ENCODE data around the gene ACTN1.

Gene ACTN1

DNA sequence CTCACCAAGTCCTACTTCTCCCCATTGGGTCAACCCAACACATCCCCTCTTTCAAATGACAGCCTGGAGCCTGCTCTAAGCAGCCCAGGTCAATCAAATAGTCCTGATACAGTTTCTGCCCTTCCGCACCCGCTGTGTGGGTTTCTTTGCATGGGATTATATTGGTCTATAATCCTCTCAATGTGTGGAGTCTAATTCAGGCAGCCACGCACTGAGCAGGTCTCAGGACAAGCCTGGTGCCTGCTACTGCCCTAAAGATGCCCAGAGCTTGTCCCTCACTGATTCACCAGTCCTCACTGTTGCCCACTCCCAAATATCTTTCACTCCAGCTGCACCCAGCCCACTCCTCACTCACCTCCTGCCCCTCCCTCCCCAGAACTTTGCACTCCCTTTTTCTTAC lies 16.4 kb downstream of the ACTN1 start:
- no peak overlapping the region for H3K27ac ChIP-seq

DNA sequence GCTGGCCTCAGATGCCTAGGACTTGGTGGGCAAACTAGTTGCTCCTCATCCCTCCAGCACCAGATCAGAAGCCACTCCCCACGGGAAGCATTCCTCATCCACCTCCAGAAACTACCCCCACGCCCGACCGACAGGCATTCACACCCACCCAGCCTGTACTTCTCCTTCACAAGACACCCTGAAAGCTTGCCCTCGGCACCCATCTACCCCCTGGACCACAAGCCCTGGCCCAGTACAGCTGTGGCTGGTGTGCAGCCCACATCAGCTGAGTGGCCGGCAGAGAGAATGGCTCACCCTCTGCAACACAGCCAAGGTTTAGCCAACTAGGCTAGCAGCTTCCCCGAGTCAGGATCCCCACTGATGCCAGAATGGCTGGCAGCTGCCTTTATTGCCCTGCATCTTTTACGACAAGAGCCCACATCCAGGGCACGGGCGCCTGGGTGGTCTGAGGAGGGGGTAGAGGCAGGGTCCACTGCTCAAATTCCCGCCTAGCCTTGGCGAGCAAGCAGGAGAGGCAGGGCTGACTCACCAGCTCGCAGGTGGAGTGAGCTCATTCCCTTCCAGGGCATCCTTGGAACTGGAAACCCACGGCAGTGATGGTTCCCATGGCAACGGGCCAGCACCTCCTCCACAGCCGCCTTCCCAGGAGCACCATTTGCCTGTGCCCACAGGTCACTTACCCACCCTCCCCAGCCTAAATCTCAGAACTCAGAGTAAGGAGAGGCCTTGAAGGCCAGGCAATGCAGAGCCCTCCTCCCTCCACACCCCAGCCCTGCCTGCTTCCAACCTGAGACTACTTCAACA lies 17.1 kb downstream of the ACTN1 start:
- no peak overlapping the region for H3K27ac ChIP-seq

More for the DNA sequence above, 16.4 kb downstream of the ACTN1 start:
- TF ChIP-seq ZFX (IDR thresholded peaks at IDR 0.05) = no peak
- TF ChIP-seq, protein P1, sequence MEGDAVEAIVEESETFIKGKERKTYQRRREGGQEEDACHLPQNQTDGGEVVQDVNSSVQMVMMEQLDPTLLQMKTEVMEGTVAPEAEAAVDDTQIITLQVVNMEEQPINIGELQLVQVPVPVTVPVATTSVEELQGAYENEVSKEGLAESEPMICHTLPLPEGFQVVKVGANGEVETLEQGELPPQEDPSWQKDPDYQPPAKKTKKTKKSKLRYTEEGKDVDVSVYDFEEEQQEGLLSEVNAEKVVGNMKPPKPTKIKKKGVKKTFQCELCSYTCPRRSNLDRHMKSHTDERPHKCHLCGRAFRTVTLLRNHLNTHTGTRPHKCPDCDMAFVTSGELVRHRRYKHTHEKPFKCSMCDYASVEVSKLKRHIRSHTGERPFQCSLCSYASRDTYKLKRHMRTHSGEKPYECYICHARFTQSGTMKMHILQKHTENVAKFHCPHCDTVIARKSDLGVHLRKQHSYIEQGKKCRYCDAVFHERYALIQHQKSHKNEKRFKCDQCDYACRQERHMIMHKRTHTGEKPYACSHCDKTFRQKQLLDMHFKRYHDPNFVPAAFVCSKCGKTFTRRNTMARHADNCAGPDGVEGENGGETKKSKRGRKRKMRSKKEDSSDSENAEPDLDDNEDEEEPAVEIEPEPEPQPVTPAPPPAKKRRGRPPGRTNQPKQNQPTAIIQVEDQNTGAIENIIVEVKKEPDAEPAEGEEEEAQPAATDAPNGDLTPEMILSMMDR (conservative IDR thresholded peaks at IDR 0.05) = no peak

DNA sequence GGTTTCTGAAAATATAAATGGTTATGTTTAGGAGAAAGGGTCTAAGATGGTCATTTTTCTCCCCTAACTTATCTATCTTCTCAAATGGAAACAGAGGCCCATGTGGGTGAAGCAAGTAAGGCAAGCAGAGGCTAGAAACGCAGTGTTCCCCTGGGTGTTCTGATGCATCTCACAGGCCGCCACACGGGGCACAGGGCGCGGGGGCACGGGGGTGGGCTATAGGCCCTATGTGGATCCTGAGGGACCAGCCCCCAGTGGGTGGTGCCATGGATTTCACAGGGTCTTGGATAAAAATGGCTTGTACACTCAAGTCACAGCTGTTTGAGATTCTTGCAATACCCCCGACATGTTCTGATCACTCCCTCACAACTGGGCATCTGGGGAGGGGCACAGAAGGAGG lies 17.7 kb downstream of the ACTN1 start:
- TF ChIP-seq ZFX (IDR thresholded peaks at IDR 0.05) = no peak
- TF ChIP-seq, protein P1 (conservative IDR thresholded peaks at IDR 0.05) = no peak
- no peak overlapping the region for H3K27ac ChIP-seq

More for the DNA sequence above, 17.1 kb downstream of the ACTN1 start:
- TF ChIP-seq ZFX (IDR thresholded peaks at IDR 0.05) = no peak
- TF ChIP-seq, protein P1 (conservative IDR thresholded peaks at IDR 0.05) = no peak

DNA sequence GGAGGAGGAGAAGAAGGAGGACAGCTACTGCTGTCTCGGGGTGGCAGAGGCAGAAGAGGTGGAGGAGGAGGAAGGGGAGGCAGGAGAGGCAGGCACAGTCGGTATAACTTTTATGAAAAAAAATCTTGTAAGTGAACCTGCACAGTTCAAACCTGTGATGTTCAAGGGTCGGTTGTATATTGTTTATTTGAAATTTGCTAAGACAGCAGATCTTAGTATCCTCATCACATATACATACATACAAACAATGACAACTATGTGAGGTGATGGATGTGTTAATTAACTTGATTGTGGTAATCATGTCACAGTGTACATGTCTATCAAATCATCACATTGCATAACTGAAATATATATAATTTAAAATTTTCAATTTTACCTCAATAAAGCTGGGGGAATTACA lies 19.0 kb downstream of the ACTN1 start:
- TF ChIP-seq, protein P1 (conservative IDR thresholded peaks at IDR 0.05) = no peak
- TF ChIP-seq ZFX (IDR thresholded peaks at IDR 0.05) = no peak
- H3K27ac ChIP-seq = no peak overlapping the region

DNA sequence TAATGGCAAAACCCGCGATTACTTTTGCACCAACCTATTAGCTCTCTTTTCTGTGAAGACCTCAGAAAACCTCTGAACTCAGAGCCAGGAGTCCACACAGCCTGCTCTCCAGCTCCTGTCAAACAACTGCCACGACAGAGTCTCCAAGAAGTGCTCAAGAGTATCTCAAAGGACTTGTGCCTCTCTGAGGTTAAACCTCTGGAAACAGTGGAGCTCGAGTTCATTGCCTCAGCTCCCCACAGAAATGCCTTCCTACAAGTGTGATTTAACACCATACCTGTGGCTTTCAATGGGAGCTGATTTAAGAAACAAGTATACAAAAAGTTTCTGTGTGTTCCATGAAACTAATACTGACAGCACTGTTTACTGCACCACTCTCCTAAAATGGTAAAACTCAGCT lies 20.1 kb downstream of the ACTN1 start:
- no peak for TF ChIP-seq ZFX (IDR thresholded peaks at IDR 0.05)
- TF ChIP-seq, protein P1 (conservative IDR thresholded peaks at IDR 0.05) = no peak
- no peak overlapping the region for H3K27ac ChIP-seq

DNA sequence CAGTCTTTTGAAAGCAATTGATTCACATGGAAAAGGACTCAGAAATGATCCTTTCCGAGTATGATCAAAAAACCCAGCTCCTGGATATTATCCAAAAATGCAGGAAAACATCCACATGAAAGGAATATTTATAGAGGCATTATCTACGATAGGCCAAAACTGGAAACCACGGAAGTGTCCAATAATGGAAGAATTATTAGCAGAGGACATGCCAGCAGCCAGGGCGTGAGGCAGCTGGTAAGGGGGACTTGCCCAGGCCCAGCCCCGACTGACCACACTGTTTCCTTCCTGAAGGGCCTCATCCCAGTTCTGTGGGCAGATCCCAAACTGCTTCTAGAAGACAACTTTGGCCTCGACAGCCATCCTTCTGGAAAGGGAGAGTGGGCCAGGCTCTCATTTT lies 20.5 kb downstream of the ACTN1 start:
- TF ChIP-seq, protein P1 (conservative IDR thresholded peaks at IDR 0.05) = no peak
- no peak for TF ChIP-seq ZFX (IDR thresholded peaks at IDR 0.05)
- H3K27ac ChIP-seq = no peak overlapping the region

DNA sequence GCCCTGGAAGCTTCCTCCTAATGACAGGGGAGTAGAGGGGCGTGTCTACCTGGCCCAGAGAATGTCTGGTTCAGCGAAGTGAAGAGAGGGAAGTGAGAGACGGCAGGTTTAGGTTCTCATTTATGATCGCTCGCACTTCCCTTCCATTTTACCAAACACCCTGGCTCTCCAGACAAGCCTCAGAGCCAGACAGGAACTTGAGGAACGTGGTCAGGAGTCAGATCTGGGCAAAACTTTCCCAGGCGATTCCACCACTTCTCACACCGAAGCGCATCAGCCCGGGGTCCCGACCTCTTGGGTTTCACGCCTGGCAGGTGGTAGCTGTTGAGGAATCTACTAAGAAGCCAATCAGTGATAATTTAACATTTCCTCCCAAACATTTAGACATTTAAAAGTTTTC lies 21.3 kb downstream of the ACTN1 start:
- TF ChIP-seq, protein P1 (conservative IDR thresholded peaks at IDR 0.05) = no peak
- TF ChIP-seq ZFX (IDR thresholded peaks at IDR 0.05) = no peak
- no peak overlapping the region for H3K27ac ChIP-seq
